Measurements from ENCODE around the gene CFDP1.

GRCh38 chr16:75342308-75342811, 90.9 kb downstream of the CFDP1 start:
- TF ChIP-seq POLR2AphosphoS5 (IDR thresholded peaks at IDR 0.05; ENCODE audit: low read depth, low read length) (no peak), REST (IDR thresholded peaks at IDR 0.05; ENCODE audit: insufficient read depth in 1 of 2, low read depth in 2 of 2, low read length in 2 of 2) (no peak), FOXP2 (optimal IDR thresholded peaks at IDR 0.05; ENCODE audit: borderline replicate concordance, extremely low read depth, extremely low read length, insufficient read depth) (no peak), TAF1 (IDR thresholded peaks at IDR 0.05; ENCODE audit: borderline replicate concordance, insufficient read depth, low read length) (no peak), SIN3A (IDR thresholded peaks at IDR 0.05; ENCODE audit: borderline replicate concordance, insufficient read depth, low read length) (no peak)

Measured in PFSK-1 (cell line).